Trophoblast cell (in vitro differentiated cells and primary cell): ENCODE data around the gene PPP1R1C.

Source experiments
- DNase-seq, 2 donors: peaks; one replicate each; pipeline ENCODE4 v3.0.0-alpha.2; 2016
- H2AFZ ChIP-seq: 2 replicates; pipeline ENCODE4 v1.6.1; 2013; ENCODE audit warnings: low read length, moderate library complexity, mild to moderate bottlenecking; ENCODE audit not compliant: insufficient read depth, poor library complexity
- H2AK5ac ChIP-seq: 2 replicates; pipeline ENCODE4 v1.6.1; 2013; ENCODE audit warnings: mild to moderate bottlenecking, low read length
- H2BK120ac ChIP-seq: 2 replicates; pipeline ENCODE4 v1.6.1; 2013; ENCODE audit warnings: low read length, mild to moderate bottlenecking, moderate library complexity; ENCODE audit not compliant: insufficient read depth, poor library complexity
- H2BK12ac ChIP-seq: 2 replicates; pipeline ENCODE4 v1.6.1; 2013; ENCODE audit warnings: mild to moderate bottlenecking, low read length, moderate library complexity
- H2BK5ac ChIP-seq: 2 replicates; pipeline ENCODE4 v1.6.1; 2013; ENCODE audit warnings: low read length, low read depth, moderate library complexity, mild to moderate bottlenecking; ENCODE audit not compliant: poor library complexity
- H3K14ac ChIP-seq: 2 replicates; pipeline ENCODE4 v1.6.1; 2013; ENCODE audit warnings: mild to moderate bottlenecking, low read length
- H3K18ac ChIP-seq: 2 replicates; pipeline ENCODE4 v1.6.1; 2013; ENCODE audit warnings: mild to moderate bottlenecking, low read length
- H3K23ac ChIP-seq: 2 replicates; pipeline ENCODE4 v1.6.1; 2013; ENCODE audit warnings: low read length
- H3K27ac ChIP-seq: 2 replicates; pipeline ENCODE4 v1.5.1; 2013; ENCODE audit warnings: low read depth, mild to moderate bottlenecking, inconsistent platforms, low read length, moderate library complexity
- H3K27me3 ChIP-seq: 2 replicates; pipeline ENCODE4 v1.6.1; 2013; ENCODE audit warnings: inconsistent platforms, mild to moderate bottlenecking, low read length, moderate library complexity; ENCODE audit not compliant: insufficient read depth
- H3K36me3 ChIP-seq, 2 experiments: 1 replicate in 1 of 2; 2 replicates in 1 of 2; pipeline ENCODE4 v1.6.1; 2013; ENCODE audit warnings: low read length in 2 of 2, mild to moderate bottlenecking in 2 of 2, moderate library complexity in 1 of 2; ENCODE audit not compliant: insufficient read depth in 2 of 2, control insufficient read depth in 1 of 2
- H3K4ac ChIP-seq: 2 replicates; pipeline ENCODE4 v1.6.1; 2013; ENCODE audit warnings: low read depth, mild to moderate bottlenecking, low read length, moderate library complexity
- H3K4me1 ChIP-seq, 2 experiments: 1 replicate in 1 of 2; 2 replicates in 1 of 2; pipeline ENCODE4 v1.6.1; 2013; ENCODE audit warnings: low read length in 2 of 2, mild to moderate bottlenecking in 2 of 2, moderate library complexity in 1 of 2; ENCODE audit not compliant: insufficient read depth in 2 of 2, control insufficient read depth in 1 of 2
- H3K4me2 ChIP-seq: 2 replicates; pipeline ENCODE4 v1.6.1; 2013; ENCODE audit warnings: inconsistent platforms, mild to moderate bottlenecking, low read length, moderate library complexity
- H3K4me3 ChIP-seq: 2 replicates; pipeline ENCODE4 v1.5.1; 2013; ENCODE audit warnings: mild to moderate bottlenecking, low read depth, low read length, inconsistent platforms
- H3K79me1 ChIP-seq: one replicate; pipeline ENCODE4 v1.6.1; 2013; ENCODE audit warnings: low read length
- H3K79me2 ChIP-seq: 2 replicates; pipeline ENCODE4 v1.6.1; 2013; ENCODE audit warnings: low read length, mild to moderate bottlenecking; ENCODE audit not compliant: control insufficient read depth, insufficient read depth, poor library complexity
- H3K9ac ChIP-seq: 2 replicates; pipeline ENCODE4 v1.6.1; 2013; ENCODE audit warnings: mild to moderate bottlenecking, low read length
- H3K9me3 ChIP-seq: 2 replicates; pipeline ENCODE4 v1.6.1; 2013; ENCODE audit warnings: low read depth, mild to moderate bottlenecking, control low read depth, inconsistent platforms, low read length; ENCODE audit not compliant: insufficient read depth
- H4K12ac ChIP-seq: 2 replicates; pipeline ENCODE4 v1.6.1; 2013; ENCODE audit warnings: low read depth, mild to moderate bottlenecking, low read length, moderate library complexity
- H4K8ac ChIP-seq: 2 replicates; pipeline ENCODE4 v1.6.1; 2013; ENCODE audit warnings: low read depth, mild to moderate bottlenecking, low read length, moderate library complexity
- H4K91ac ChIP-seq: one replicate; pipeline ENCODE4 v1.6.1; 2013; ENCODE audit warnings: low read depth, mild to moderate bottlenecking, low read length, moderate library complexity
- WGBS: extraction: QIAGEN DNeasy Blood & Tissue Kit; methylation state at CpG from one replicate; pipeline ENCODE4 v1.1.7; 2013; ENCODE audit warnings: missing lambda C conversion rate; ENCODE audit not compliant: insufficient read length, insufficient coverage; ENCODE audit errors: extremely low coverage; 5-methylcytosine and 5-hydroxymethylcytosine counted together

PPP1R1C gene

DNA sequence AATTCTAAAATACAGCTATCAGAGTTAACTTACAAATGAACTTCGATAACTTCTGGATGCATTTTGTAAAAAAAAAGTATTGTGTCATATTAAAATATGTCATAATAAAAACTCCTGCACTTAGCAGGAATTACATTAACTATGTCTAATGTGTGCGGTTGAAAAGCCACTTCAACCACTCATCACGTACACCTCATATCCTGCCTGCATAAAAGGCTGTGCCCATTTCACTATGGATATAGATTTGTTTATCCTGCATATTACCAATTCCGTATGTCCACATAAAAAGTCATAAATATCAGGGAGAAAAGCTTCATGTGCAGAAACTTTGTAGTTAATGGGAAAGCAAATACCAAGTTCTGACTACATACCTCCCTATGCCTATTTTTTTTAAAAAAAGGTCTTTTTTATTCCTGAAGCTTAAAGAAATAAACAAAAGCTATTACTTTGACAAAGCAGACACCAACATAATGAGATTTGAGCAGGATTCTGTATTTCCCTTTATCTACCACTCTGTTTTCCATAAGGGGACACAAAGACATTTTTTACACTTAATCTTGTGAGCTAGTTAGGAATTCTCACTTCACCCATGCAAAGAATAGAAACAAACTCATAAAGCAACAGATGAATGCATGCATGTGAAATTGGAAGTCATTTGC lies 96.1 kb downstream of the PPP1R1C start:
- Histone ChIP-seq H2AFZ (no peak overlapping the region), H2BK5ac (no peak overlapping the region), H3K27ac (no peak overlapping the region), H3K4ac (no peak overlapping the region), H3K23ac (no peak overlapping the region), H3K79me2 (no peaks in the 10 kb centered on the region), H4K8ac (no peak overlapping the region), H3K27me3 (no peaks in the 10 kb centered on the region), H3K14ac (no peak overlapping the region), H2BK12ac (no peak overlapping the region), H2BK120ac (no peak overlapping the region), H3K9me3 (no peaks in the 10 kb centered on the region), H3K79me1 (no peaks in the 10 kb centered on the region), H3K18ac (no peak overlapping the region), H3K9ac (no peak overlapping the region), H3K36me3 (no peaks in the 10 kb centered on the region), H4K12ac (no peak overlapping the region), H3K4me3 (no peak overlapping the region), H4K91ac (no peak overlapping the region), H3K4me2 (no peak overlapping the region), H2AK5ac (no peak overlapping the region), H3K4me1 (no peaks in the 10 kb centered on the region)
- WGBS = no CpG with 5 or more reads among the region's 4 CpGs
- no peak for DNase-seq

DNA sequence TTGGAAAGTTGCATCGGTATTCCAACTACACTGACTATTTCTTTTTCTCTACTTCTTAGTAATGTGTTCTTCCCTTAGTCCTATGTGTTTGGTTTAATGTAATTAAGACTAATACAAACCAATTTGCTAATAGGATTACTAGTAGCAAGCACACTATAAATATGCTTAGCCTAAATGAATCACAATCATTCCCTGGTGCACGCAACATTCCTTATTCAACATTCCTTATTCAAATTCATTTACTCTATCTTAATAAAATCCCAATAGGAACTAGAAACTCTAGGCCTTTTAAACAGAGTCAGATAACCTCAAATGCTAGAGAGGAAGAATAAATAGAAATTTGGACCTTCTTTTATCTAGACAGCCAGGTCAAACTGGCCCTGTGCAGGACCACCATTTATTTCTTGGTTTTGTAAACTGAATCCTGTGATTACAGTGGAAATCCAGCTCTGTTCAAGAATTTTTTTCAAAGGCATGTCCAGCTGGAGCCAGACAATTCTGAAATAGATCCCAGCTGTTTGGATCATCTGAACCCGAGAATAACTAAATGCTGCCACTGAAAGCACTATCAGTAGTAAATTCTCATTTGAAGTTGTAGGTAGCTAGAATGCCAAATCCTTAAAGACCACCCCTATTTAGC lies 103.1 kb downstream of the PPP1R1C start:
- Histone ChIP-seq H2BK5ac (no peak overlapping the region), H2AFZ (no peak overlapping the region), H4K12ac (no peak overlapping the region), H3K9ac (no peak overlapping the region), H3K4me2 (no peak overlapping the region), H2AK5ac (no peak overlapping the region), H4K91ac (no peak overlapping the region), H3K9me3 (no peaks in the 10 kb centered on the region), H2BK12ac (no peak overlapping the region), H3K4ac (no peak overlapping the region), H2BK120ac (no peak overlapping the region), H3K36me3 (no peaks in the 10 kb centered on the region), H3K27ac (no peak overlapping the region), H3K4me1 (no peaks in the 10 kb centered on the region), H3K79me2 (no peaks in the 10 kb centered on the region), H3K4me3 (no peak overlapping the region), H4K8ac (no peak overlapping the region), H3K79me1 (no peaks in the 10 kb centered on the region), H3K23ac (no peak overlapping the region), H3K27me3 (no peaks in the 10 kb centered on the region), H3K18ac (no peak overlapping the region), H3K14ac (no peak overlapping the region)
- 100% methylated on average over 1 of the region's 3 CpGs for WGBS
- DNase-seq = no peak

DNA sequence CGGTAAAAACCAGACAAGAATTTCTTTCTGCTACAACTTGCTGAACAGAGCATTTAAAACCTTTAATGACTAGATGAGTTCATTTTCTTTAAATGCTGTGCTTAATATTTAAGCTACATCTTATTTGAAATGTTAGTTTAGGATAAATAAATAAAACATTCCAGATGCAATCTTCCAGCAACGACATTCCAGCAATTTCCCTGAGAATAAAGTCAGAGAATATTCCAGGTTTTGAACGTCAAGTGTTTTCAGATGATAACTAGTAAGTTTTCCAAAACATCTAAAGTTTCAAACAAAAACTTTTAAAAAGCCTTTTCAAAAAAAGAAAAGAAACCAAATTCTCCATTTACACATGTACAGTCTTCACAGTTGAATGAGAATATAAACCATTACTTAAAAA lies 104.8 kb downstream of the PPP1R1C start:
- H3K18ac ChIP-seq = no peak overlapping the region
- H2BK12ac ChIP-seq = no peak overlapping the region
- H2BK120ac ChIP-seq = no peak overlapping the region
- H4K8ac ChIP-seq = no peak overlapping the region
- H2AK5ac ChIP-seq = no peak overlapping the region
- H3K27me3 ChIP-seq = no peaks in the 10 kb centered on the region
- no peak overlapping the region for H3K9ac ChIP-seq
- no peak overlapping the region for H4K12ac ChIP-seq
- no peaks in the 10 kb centered on the region for H3K79me1 ChIP-seq
- H3K4me2 ChIP-seq = no peak overlapping the region
- no peak overlapping the region for H2BK5ac ChIP-seq
- H3K79me2 ChIP-seq = no peaks in the 10 kb centered on the region
- H3K9me3 ChIP-seq = no peaks in the 10 kb centered on the region
- H3K4me1 ChIP-seq = no peaks in the 10 kb centered on the region
- no peak overlapping the region for H3K14ac ChIP-seq
- no peak for DNase-seq
- no peak overlapping the region for H3K23ac ChIP-seq
- no CpG with 5 or more reads among the region's 3 CpGs for WGBS
- H3K4me3 ChIP-seq = no peak overlapping the region
- H3K4ac ChIP-seq = no peak overlapping the region
- H3K27ac ChIP-seq = no peak overlapping the region
- no peaks in the 10 kb centered on the region for H3K36me3 ChIP-seq
- H2AFZ ChIP-seq = no peak overlapping the region
- no peak overlapping the region for H4K91ac ChIP-seq

DNA sequence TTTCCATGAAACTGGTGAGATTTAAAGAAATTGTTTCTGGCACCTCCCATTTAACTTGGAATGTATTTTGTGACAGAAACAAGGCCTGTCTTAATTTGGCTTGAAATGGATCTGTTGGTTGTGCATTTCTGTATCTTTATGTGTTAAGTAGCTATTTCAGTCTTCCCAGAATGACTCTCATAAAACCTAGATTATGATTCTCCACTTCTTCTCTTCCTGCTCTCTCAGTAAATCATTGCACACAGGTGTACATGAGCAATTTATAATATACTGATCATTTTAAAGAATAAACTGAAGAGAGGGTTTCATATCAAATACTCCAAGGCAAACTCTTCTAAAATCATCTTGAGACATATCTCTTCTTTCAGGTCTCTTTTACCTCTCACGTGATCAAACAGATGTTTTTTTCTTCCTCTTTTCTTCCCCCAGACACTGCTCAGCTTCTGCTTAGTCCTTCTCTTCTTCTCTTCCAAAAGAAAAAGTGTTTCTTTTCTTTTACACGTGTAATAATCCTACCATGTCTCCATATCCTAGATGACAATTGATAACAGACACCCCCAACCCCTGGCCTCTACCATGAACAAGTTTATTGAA lies 112.0 kb downstream of the PPP1R1C start:
- DNase-seq = no peak
- Histone ChIP-seq H3K79me1 (no peaks in the 10 kb centered on the region), H3K4me1 (no peaks in the 10 kb centered on the region), H3K4me3 (no peak overlapping the region), H2BK120ac (no peak overlapping the region), H3K27me3 (no peaks in the 10 kb centered on the region), H4K12ac (no peak overlapping the region), H4K91ac (no peak overlapping the region), H3K4ac (no peak overlapping the region), H3K18ac (no peak overlapping the region), H3K79me2 (no peaks in the 10 kb centered on the region), H3K9ac (no peak overlapping the region), H3K36me3 (no peaks in the 10 kb centered on the region), H3K14ac (no peak overlapping the region), H2BK5ac (no peak overlapping the region), H3K4me2 (no peak overlapping the region), H3K27ac (no peak overlapping the region), H2AFZ (no peak overlapping the region), H2AK5ac (no peak overlapping the region), H3K9me3 (no peaks in the 10 kb centered on the region), H4K8ac (no peak overlapping the region), H2BK12ac (no peak overlapping the region), H3K23ac (no peak overlapping the region)
- no CpG with 5 or more reads among the region's 2 CpGs for WGBS
